HCT116 (cell line): ENCODE measurements around the gene FTO.

ENCODE experiments used
- CEBPB ChIP-seq: IDR thresholded peaks from 2 replicates; pipeline ENCODE4 v1.6.1; 2012; ENCODE audit warnings: low read depth
- EZH2 ChIP-seq: fragments of 200-600 bp; sonication (generic); IDR thresholded peaks from 2 replicates; pipeline ENCODE4 v1.6.1; 2017; ENCODE audit warnings: antibody characterized with exemption, mixed run types
- RAD21 ChIP-seq: IDR thresholded peaks from 2 replicates; pipeline ENCODE4 v1.6.1; 2012; ENCODE audit warnings: low read depth, mild to moderate bottlenecking
- TF ChIP-seq, protein P1 (sequence below), 3 experiments: fragments of 200-600 bp in 1 of 3; sonication (generic) in 1 of 3; IDR thresholded peaks in 2 of 3; conservative IDR thresholded peaks in 1 of 3; 2 replicates each; pipeline ENCODE4 v1.5.1; 2012 to 2017; ENCODE audit warnings: low read depth in 2 of 3, low read length in 2 of 3, antibody characterized with exemption in 1 of 3, borderline replicate concordance in 1 of 3, control low read depth in 1 of 3, mild to moderate bottlenecking in 1 of 3, mixed read lengths in 1 of 3, mixed run types in 1 of 3, moderate library complexity in 1 of 3; ENCODE audit not compliant: insufficient read depth in 1 of 3

DNA sequence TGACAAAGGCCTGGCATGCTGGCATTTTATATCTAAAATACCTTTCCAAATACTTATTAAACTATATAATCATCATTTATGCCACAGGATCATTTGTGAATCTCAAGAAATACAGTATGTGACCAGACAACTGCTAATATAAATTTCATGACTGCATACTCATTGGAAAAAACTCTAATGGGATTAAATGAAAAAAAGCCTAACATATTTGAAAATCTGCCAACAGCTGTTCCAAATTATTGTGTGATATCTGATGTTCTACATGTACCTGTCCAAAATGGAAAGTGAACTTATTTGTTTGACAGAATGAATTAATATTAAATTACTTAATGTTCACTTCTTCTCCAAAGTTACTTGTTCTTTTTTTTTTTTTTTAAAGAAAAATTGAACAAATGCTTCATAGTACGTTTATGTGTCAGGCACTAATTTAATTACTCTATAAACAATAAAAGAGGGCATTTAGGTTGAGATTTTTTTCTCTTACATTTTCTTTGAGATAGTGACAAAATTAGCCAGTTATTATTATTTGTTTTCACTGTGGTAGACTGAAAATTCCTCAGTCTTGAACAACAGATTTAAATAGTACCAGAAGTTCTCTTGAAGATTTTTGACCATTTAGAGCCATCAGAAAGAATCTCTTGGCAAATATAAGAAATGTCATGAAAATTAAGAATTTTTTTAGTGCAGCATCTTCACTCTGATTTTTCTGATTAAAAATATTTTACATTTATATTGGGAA is 114.0 kb downstream of the FTO start:
- TF ChIP-seq RAD21 (no peak), EZH2 (no peak), CEBPB (no peak)
- TF ChIP-seq, protein P1, sequence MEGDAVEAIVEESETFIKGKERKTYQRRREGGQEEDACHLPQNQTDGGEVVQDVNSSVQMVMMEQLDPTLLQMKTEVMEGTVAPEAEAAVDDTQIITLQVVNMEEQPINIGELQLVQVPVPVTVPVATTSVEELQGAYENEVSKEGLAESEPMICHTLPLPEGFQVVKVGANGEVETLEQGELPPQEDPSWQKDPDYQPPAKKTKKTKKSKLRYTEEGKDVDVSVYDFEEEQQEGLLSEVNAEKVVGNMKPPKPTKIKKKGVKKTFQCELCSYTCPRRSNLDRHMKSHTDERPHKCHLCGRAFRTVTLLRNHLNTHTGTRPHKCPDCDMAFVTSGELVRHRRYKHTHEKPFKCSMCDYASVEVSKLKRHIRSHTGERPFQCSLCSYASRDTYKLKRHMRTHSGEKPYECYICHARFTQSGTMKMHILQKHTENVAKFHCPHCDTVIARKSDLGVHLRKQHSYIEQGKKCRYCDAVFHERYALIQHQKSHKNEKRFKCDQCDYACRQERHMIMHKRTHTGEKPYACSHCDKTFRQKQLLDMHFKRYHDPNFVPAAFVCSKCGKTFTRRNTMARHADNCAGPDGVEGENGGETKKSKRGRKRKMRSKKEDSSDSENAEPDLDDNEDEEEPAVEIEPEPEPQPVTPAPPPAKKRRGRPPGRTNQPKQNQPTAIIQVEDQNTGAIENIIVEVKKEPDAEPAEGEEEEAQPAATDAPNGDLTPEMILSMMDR (IDR thresholded peaks at IDR 0.05 in 2 of 3, conservative IDR thresholded peaks at IDR 0.05 in 1 of 3; ENCODE audit: borderline replicate concordance in 1 of 3, insufficient read depth in 1 of 3, low read depth in 2 of 3, low read length in 2 of 3): no peak
